Sciatic nerve (tissue), 1 donor: Measurements from ENCODE around the gene SLC9A4. TPM values are rescaled to one million over a fixed set of nuclear protein-coding genes. Genes with fewer than 3 reads are reported as not detected.

Experiments used
- microRNA-seq: library from miRNA; unstranded; fragments of <30 nt; microRNA quantifications from one replicate; pipeline ENCODE4 v1.2.0, GENCODE V29; 2020
- total RNA-seq: library from RNA; stranded (reverse); fragmentation: NEBNext Ultra II Directional; extraction: Animal tissue kit (Norgen Biotek cat#: 25700); gene quantifications from one replicate; pipeline ENCODE4 v1.2.1, GENCODE V29; 2021
- donor health status: DM: no; HTN: no; CAD: no.

Gene SLC9A4
- total RNA-seq, 1 donor from 2014 or later, result not detected

Small RNA genes within 50 kb of the gene (microRNA-seq; reads per million reads assigned to microRNA genes)
- 1.1 reads per million for gene MIR4772

Other genes with a start within 250 kb of the SLC9A4 start
- 3.8 TPM for gene IL1RL1, start 161.7 kb upstream of the SLC9A4 start, total RNA-seq
- gene IL18R1, start 117.4 kb upstream of the SLC9A4 start, total RNA-seq, result 4.9 TPM
- 3.0 TPM for gene IL18RAP, start 50.1 kb upstream of the SLC9A4 start, total RNA-seq
- gene SLC9A2, start 146.3 kb downstream of the SLC9A4 start, total RNA-seq, result not detected